Fibroblast of lung (primary cell): ENCODE measurements around the gene QRICH2. TPM values are rescaled to one million over a fixed set of nuclear protein-coding genes. Genes with fewer than 3 reads are reported as not detected.
"Not testable (repeated sequence)": the region's sequence is repeated elsewhere in the genome, so short reads cannot be mapped to it uniquely, and the experiment has no call there.

Experiments
- DNase-seq, 2 donors: peaks; one replicate each; pipeline versions ENCODE4 v3.0.0 to v3.0.0-alpha.2; 2010; ENCODE audit warnings: low read depth in 2 of 2
- H2AFZ ChIP-seq: 2 replicates; pipeline ENCODE4 v1.5.1; 2012; ENCODE audit warnings: low read length, control low read depth, inconsistent platforms
- H3K27ac ChIP-seq: 2 replicates; pipeline ENCODE4 v1.5.1; 2011; ENCODE audit warnings: low read length, control low read depth; ENCODE audit not compliant: insufficient read depth
- H3K27me3 ChIP-seq: 2 replicates; pipeline ENCODE4 v1.5.1; 2011; ENCODE audit warnings: mild to moderate bottlenecking, low read length; ENCODE audit not compliant: control insufficient read depth, insufficient read depth
- H3K36me3 ChIP-seq: 2 replicates; pipeline ENCODE4 v1.5.1; 2011; ENCODE audit warnings: low read length; ENCODE audit not compliant: control insufficient read depth, insufficient read depth
- H3K4me1 ChIP-seq: 2 replicates; pipeline ENCODE4 v1.5.1; 2011; ENCODE audit warnings: low read length; ENCODE audit not compliant: control insufficient read depth, insufficient read depth; ENCODE audit errors: extremely low read depth
- H3K4me2 ChIP-seq: 2 replicates; pipeline ENCODE4 v1.5.1; 2011; ENCODE audit warnings: low read length, control low read depth; ENCODE audit not compliant: insufficient read depth; ENCODE audit errors: extremely low read depth
- H3K4me3 ChIP-seq, 4 experiments: fragments of 200-600 bp in 1 of 4; sonication (generic) in 1 of 4; replicated peaks in 1 of 4; 2 replicates each; pipeline ENCODE4 v1.5.1; 2011 to 2016; ENCODE audit warnings: low read length in 4 of 4, low read depth in 3 of 4, mild to moderate bottlenecking in 3 of 4, control low read depth in 2 of 4, inconsistent platforms in 1 of 4, mixed read lengths in 1 of 4; ENCODE audit not compliant: insufficient read depth in 1 of 4; ENCODE audit errors: control extremely low read depth in 1 of 4
- H3K79me2 ChIP-seq: 2 replicates; pipeline ENCODE4 v1.5.1; 2012; ENCODE audit warnings: mild to moderate bottlenecking, low read length, inconsistent platforms; ENCODE audit not compliant: control insufficient read depth, insufficient read depth
- H3K9ac ChIP-seq: 2 replicates; pipeline ENCODE4 v1.5.1; 2011; ENCODE audit warnings: mild to moderate bottlenecking, low read length, control low read depth; ENCODE audit not compliant: insufficient read depth
- H3K9me3 ChIP-seq: 2 replicates; pipeline ENCODE4 v1.5.1; 2012; ENCODE audit warnings: low read depth, low read length; ENCODE audit not compliant: control insufficient read depth, insufficient read depth
- H4K20me1 ChIP-seq: 2 replicates; pipeline ENCODE4 v1.5.1; 2011; ENCODE audit warnings: low read length; ENCODE audit not compliant: control insufficient read depth, insufficient read depth; ENCODE audit errors: extremely low read depth
- polyA plus RNA-seq, 2 donors: library from polyadenylated mRNA; depleted of rRNA in 1 of 2; stranded (reverse) in 1 of 2; unstranded in 1 of 2; fragments of >200 nt; gene quantifications; 2 replicates each; pipeline ENCODE4 v1.2.1, GENCODE V29; 2011 to 2012; ENCODE audit warnings: missing spikeins in 1 of 2
- total RNA-seq: library from RNA; depleted of rRNA; stranded (reverse); fragments of >200 nt; gene quantifications from 2 replicates; pipeline ENCODE4 v1.2.1, GENCODE V29; 2014

QRICH2 gene
- total and polyA plus RNA-seq, 2 donors (not counting 1 experiment from before 2014, with no cell fraction given): 0.26 to 4.3 TPM

- H3K4me2 ChIP-seq, H3K27me3 ChIP-seq, DNase-seq, H2AFZ ChIP-seq, H3K4me1 ChIP-seq, H4K20me1 ChIP-seq, H3K4me3 ChIP-seq, H3K36me3 ChIP-seq, H3K27ac ChIP-seq, H3K79me2 ChIP-seq, H3K9ac ChIP-seq, H3K9me3 ChIP-seq: not testable (repeated sequence)
These were observed 82.5 kb downstream of the QRICH2 start for GRCh38 chr17:76225373-76226086.

Other genes with a start within 250 kb of the QRICH2 start
- gene SRP68, start 235.8 kb downstream of the QRICH2 start, total RNA-seq: 23.6 and 34.0 TPM in 2 replicates
- gene SRP68, start 235.8 kb downstream of the QRICH2 start, polyA plus RNA-seq: 68.6 and 81.5 TPM in 2 replicates
- not detected in 2 replicates for gene GALR2, start 233.5 kb downstream of the QRICH2 start, total RNA-seq
- not detected in 2 replicates for gene GALR2, start 233.5 kb downstream of the QRICH2 start, polyA plus RNA-seq
- not detected in 2 replicates for gene ZACN, start 229.1 kb downstream of the QRICH2 start, total RNA-seq
- gene ZACN, start 229.1 kb downstream of the QRICH2 start, polyA plus RNA-seq: not detected in 2 replicates
- gene EXOC7, start 204.5 kb downstream of the QRICH2 start, total RNA-seq: 76.8 and 88.8 TPM in 2 replicates
- 66.8 and 85.4 TPM in 2 replicates for gene EXOC7, start 204.5 kb downstream of the QRICH2 start, polyA plus RNA-seq
- gene FOXJ1, start 167.0 kb downstream of the QRICH2 start, total RNA-seq: not detected in 2 replicates
- gene FOXJ1, start 167.0 kb downstream of the QRICH2 start, polyA plus RNA-seq: not detected in 2 replicates
- 0.51 and 3.1 TPM in 2 replicates for gene RNF157, start 67.8 kb downstream of the QRICH2 start, total RNA-seq
- gene RNF157, start 67.8 kb downstream of the QRICH2 start, polyA plus RNA-seq: 2.0 and 7.7 TPM in 2 replicates
- 2.6 and 7.3 TPM in 2 replicates for gene UBALD2, start 42.9 kb downstream of the QRICH2 start, total RNA-seq
- gene UBALD2, start 42.9 kb downstream of the QRICH2 start, polyA plus RNA-seq: 4.1 and 9.4 TPM in 2 replicates
- 32.7 and 59.8 TPM in 2 replicates for gene PRPSAP1, start 45.6 kb upstream of the QRICH2 start, total RNA-seq
- gene PRPSAP1, start 45.6 kb upstream of the QRICH2 start, polyA plus RNA-seq: 56.8 and 56.9 TPM in 2 replicates
- 5.0 and 22.3 TPM in 2 replicates for gene SPHK1, start 76.3 kb upstream of the QRICH2 start, total RNA-seq
- 9.4 and 11.5 TPM in 2 replicates for gene SPHK1, start 76.3 kb upstream of the QRICH2 start, polyA plus RNA-seq
- 9.2 and 12.4 TPM in 2 replicates for gene UBE2O, start 144.9 kb upstream of the QRICH2 start, total RNA-seq
- gene UBE2O, start 144.9 kb upstream of the QRICH2 start, polyA plus RNA-seq: 10.8 and 11.5 TPM in 2 replicates
- not detected in 2 replicates for gene AANAT, start 159.3 kb upstream of the QRICH2 start, total RNA-seq
- gene AANAT, start 159.3 kb upstream of the QRICH2 start, polyA plus RNA-seq: not detected in 2 replicates
- 3.9 and 5.1 TPM in 2 replicates for gene RHBDF2, start 193.1 kb upstream of the QRICH2 start, total RNA-seq
- 0.94 and 1.7 TPM in 2 replicates for gene RHBDF2, start 193.1 kb upstream of the QRICH2 start, polyA plus RNA-seq
- gene CYGB, start 229.4 kb upstream of the QRICH2 start, total RNA-seq: 12.4 and 19.5 TPM in 2 replicates
- gene CYGB, start 229.4 kb upstream of the QRICH2 start, polyA plus RNA-seq: 9.1 and 10.0 TPM in 2 replicates
- 4.1 and 4.3 TPM in 2 replicates for gene PRCD, start 231.8 kb upstream of the QRICH2 start, total RNA-seq
- 0.72 and 0.89 TPM in 2 replicates for gene PRCD, start 231.8 kb upstream of the QRICH2 start, polyA plus RNA-seq